Ectodermal cell (in vitro differentiated cells): ENCODE measurements around the gene FGD5.

Experiments
- H3K27ac ChIP-seq: 2 replicates; pipeline ENCODE4 v1.7.0; 2013; ENCODE audit warnings: mild to moderate bottlenecking, low read depth, low read length; ENCODE audit not compliant: insufficient read depth, poor library complexity, severe bottlenecking
- H3K27me3 ChIP-seq: 2 replicates; pipeline ENCODE4 v1.7.0; 2013; ENCODE audit warnings: mild to moderate bottlenecking, low read length; ENCODE audit not compliant: insufficient read depth, control insufficient read depth, poor library complexity, severe bottlenecking
- H3K36me3 ChIP-seq: one replicate; pipeline ENCODE4 v1.7.0; 2013; ENCODE audit warnings: low read length; ENCODE audit not compliant: control insufficient read depth, insufficient read depth
- H3K4me1 ChIP-seq: one replicate; pipeline ENCODE4 v1.7.0; 2013; ENCODE audit warnings: low read length; ENCODE audit not compliant: control insufficient read depth, insufficient read depth
- H3K4me3 ChIP-seq: 2 replicates; pipeline ENCODE4 v1.7.0; 2013; ENCODE audit warnings: low read depth, low read length, control low read depth; ENCODE audit not compliant: insufficient read depth
- H3K9me3 ChIP-seq: 2 replicates; pipeline ENCODE4 v1.7.0; 2013; ENCODE audit warnings: mild to moderate bottlenecking, low read length, moderate library complexity; ENCODE audit not compliant: control insufficient read depth
- WGBS, 2 experiments: methylation state at CpG; one replicate each; pipeline ENCODE4 v1.1.7; 2013; ENCODE audit warnings: missing lambda C conversion rate in 2 of 2; 5-methylcytosine and 5-hydroxymethylcytosine counted together

Gene FGD5

DNA sequence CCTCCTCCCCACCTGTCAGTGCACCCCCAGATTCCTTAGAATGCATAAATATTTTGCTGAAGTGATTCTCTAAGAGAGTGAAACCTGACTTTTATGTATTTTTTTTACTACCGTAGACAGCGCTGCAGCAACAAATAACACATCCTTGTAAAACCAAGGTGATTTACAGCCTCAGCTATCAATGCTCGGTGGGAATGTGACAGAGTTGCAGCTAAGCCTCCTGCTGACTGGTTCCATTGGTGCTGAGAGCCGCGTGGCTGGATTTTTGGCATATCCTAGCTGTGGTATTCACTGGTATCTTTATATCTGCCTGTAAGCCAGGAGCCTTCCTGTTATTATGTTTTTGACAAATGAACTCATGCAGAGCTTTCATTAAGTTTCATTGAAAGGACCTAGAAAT lies 11.0 kb downstream of the FGD5 start:
- no peak overlapping the region for H3K27ac ChIP-seq
- no peaks in the 10 kb centered on the region for H3K9me3 ChIP-seq
- no peaks in the 10 kb centered on the region for H3K27me3 ChIP-seq
- H3K36me3 ChIP-seq, result no peaks in the 10 kb centered on the region
- WGBS, 2 experiments, result 59 to 65% methylated on average over 5 of the region's 5 CpGs
- H3K4me1 ChIP-seq, result peaks cover 7% of the 10 kb centered on the region
- no peak overlapping the region for H3K4me3 ChIP-seq

GRCh38 chr3:14831916-14832450 lies 13.2 kb downstream of the FGD5 start:
- no peaks in the 10 kb centered on the region for H3K27me3 ChIP-seq
- no peak overlapping the region for H3K4me3 ChIP-seq
- no peaks in the 10 kb centered on the region for H3K36me3 ChIP-seq
- no peaks in the 10 kb centered on the region for H3K9me3 ChIP-seq
- H3K4me1 ChIP-seq, result peaks cover 9% of the 10 kb centered on the region
- no peak overlapping the region for H3K27ac ChIP-seq
- WGBS, 2 experiments, result 85 to 86% methylated on average over 8 of the region's 8 CpGs

GRCh38 chr3:14832975-14833722 lies 14.4 kb downstream of the FGD5 start:
- 93 to 94% methylated on average over 14 of the region's 14 CpGs for WGBS, 2 experiments
- no peaks in the 10 kb centered on the region for H3K36me3 ChIP-seq
- no peak overlapping the region for H3K27ac ChIP-seq
- no peaks in the 10 kb centered on the region for H3K27me3 ChIP-seq
- H3K4me1 ChIP-seq, result peaks cover 21% of the 10 kb centered on the region
- H3K4me3 ChIP-seq, result no peak overlapping the region
- no peaks in the 10 kb centered on the region for H3K9me3 ChIP-seq

DNA sequence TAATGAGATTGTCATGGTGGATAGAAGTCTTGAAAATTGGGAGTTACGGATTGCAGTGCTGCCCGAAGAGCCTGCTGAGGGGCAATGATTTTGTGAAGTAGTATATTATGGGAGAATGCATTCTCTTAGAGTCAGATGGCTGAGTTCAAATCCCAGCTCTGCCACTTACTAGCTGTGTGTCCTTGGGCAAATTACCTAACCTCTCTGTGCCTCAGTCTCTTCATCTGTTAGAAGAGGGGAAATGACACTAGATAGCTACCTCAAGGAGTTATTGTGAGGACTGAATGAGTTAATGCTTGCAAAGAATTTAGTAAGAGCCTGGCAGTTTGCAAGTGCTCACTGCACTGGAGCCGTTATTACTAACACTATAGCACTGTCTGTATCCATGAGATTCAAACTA lies 15.4 kb downstream of the FGD5 start:
- Histone ChIP-seq H3K36me3 (no peaks in the 10 kb centered on the region), H3K27ac (no peak overlapping the region), H3K9me3 (no peaks in the 10 kb centered on the region), H3K4me3 (no peak overlapping the region), H3K4me1 (peaks cover 31% of the 10 kb centered on the region), H3K27me3 (no peaks in the 10 kb centered on the region)
- 94 to 95% methylated on average over 3 of the region's 3 CpGs for WGBS, 2 experiments

DNA sequence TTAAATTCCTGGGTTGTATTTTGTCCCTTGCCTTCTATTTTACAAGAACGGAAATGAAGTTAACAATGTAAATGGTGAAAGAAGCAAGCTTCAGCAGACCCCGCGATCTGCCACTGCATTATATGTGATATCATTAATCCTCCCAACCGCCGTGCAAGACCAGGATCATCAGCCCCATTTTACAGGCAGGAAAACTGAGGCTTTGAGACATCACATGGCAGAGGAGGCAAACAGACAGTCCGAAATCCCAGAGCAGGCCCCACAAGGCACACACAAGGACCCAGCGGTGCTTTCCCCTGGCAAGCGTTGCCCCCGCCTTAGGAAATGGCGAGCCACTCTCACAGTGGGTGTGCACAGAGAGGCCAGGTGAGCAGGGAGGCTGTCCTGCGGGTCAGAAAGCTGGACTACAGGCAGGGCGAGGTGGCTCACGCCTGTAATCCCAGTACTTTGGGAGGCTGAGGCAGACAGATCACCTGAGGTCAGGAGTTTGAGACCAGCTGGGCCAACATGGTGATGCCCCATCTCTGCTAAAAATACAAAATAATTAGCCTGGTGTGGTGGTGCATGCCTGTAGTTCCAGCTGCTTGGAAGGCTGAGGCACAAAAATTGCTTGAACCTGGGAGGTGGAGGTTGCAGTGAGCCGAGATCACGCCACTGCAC lies 16.2 kb downstream of the FGD5 start:
- H3K4me1 ChIP-seq, result peaks cover 27% of the 10 kb centered on the region
- H3K4me3 ChIP-seq, result no peak overlapping the region
- no peaks in the 10 kb centered on the region for H3K9me3 ChIP-seq
- 92% methylated on average over 15 of the region's 15 CpGs for WGBS, 2 experiments
- no peaks in the 10 kb centered on the region for H3K27me3 ChIP-seq
- no peaks in the 10 kb centered on the region for H3K36me3 ChIP-seq
- no peak overlapping the region for H3K27ac ChIP-seq

- Histone ChIP-seq H3K9me3 (no peaks in the 10 kb centered on the region), H3K4me1 (peaks cover 27% of the 10 kb centered on the region), H3K4me3 (no peak overlapping the region), H3K27ac (no peak overlapping the region), H3K27me3 (no peaks in the 10 kb centered on the region), H3K36me3 (no peaks in the 10 kb centered on the region)
- WGBS, 2 experiments, result 93 to 95% methylated on average over 9 of the region's 9 CpGs
These were observed 17.3 kb downstream of the FGD5 start for GRCh38 chr3:14836049-14836468.

- Histone ChIP-seq H3K27me3 (no peaks in the 10 kb centered on the region), H3K36me3 (no peaks in the 10 kb centered on the region), H3K27ac (no peak overlapping the region), H3K4me3 (no peak overlapping the region), H3K9me3 (no peaks in the 10 kb centered on the region), H3K4me1 (peaks cover 27% of the 10 kb centered on the region)
- WGBS, 2 experiments, result 75 to 79% methylated on average over 13 to 15 of the region's 15 CpGs
These were observed 18.6 kb downstream of the FGD5 start for GRCh38 chr3:14837186-14837877.

DNA sequence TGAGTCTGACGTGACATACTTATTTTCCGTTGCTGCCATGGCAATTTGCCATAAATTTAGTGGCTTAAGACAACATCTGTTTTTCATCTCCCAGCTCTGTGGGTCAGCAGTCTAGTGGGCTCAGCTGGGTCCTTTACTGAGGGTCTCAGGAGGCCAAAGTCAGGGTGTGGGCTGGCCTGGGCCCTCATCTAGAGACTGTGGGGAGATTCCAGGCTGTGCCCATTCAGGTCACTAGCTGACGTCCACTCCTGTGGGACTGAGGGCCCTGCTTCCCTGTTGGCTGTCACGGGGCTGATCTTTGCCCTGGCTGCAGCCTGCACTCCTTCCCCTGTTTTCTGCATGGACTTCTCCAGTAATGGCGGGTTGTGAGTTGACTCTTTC lies 19.1 kb downstream of the FGD5 start:
- Histone ChIP-seq H3K36me3 (no peaks in the 10 kb centered on the region), H3K27ac (no peak overlapping the region), H3K4me3 (no peak overlapping the region), H3K27me3 (no peaks in the 10 kb centered on the region), H3K4me1 (peaks cover 27% of the 10 kb centered on the region), H3K9me3 (no peaks in the 10 kb centered on the region)
- WGBS, 2 experiments, result 86% methylated on average over 5 of the region's 5 CpGs

- peaks cover 27% of the 10 kb centered on the region for H3K4me1 ChIP-seq
- no peaks in the 10 kb centered on the region for H3K36me3 ChIP-seq
- WGBS, 2 experiments, result 54% methylated on average over 7 of the region's 7 CpGs
- H3K27me3 ChIP-seq, result no peaks in the 10 kb centered on the region
- H3K4me3 ChIP-seq, result no peak overlapping the region
- H3K27ac ChIP-seq, result no peak overlapping the region
- no peaks in the 10 kb centered on the region for H3K9me3 ChIP-seq
These were observed 20.5 kb downstream of the FGD5 start for GRCh38 chr3:14839236-14839635.

DNA sequence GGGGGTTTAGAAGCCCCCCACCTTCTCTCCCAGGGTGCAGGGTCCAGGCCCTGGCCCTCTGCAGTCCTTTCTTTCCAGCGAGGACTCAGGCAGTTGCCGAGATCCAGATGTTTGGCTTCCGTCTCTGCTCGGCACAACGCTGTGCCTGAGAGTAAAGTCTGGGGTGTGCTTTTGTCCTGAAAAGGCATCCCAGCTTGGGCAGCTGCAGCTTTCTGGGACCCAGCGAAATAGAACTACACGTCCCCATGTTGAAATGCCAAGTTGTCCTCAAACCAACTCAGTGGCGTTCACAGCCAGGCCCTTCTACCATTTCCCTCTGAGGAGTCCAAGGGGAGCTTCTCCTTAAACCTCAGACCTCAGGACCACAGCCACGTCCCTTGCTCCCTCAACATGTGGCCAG lies 23.1 kb downstream of the FGD5 start:
- Histone ChIP-seq H3K4me3 (no peak overlapping the region), H3K27me3 (no peaks in the 10 kb centered on the region), H3K4me1 (peaks cover 26% of the 10 kb centered on the region), H3K36me3 (no peaks in the 10 kb centered on the region), H3K9me3 (no peaks in the 10 kb centered on the region), H3K27ac (no peak overlapping the region)
- 88% methylated on average over 9 of the region's 9 CpGs for WGBS, 2 experiments
